Rectal smooth muscle tissue (tissue), 1 donor: ENCODE data around the gene CADPS2.

Source experiments
- H3K27ac ChIP-seq: one replicate; pipeline ENCODE4 v1.7.0; 2013; ENCODE audit warnings: low read depth, low read length, inconsistent platforms
- H3K27me3 ChIP-seq: one replicate; pipeline ENCODE4 v1.7.0; 2013; ENCODE audit warnings: low read length; ENCODE audit not compliant: control insufficient read depth, insufficient read depth
- H3K36me3 ChIP-seq: one replicate; pipeline ENCODE4 v1.7.0; 2013; ENCODE audit warnings: low read length; ENCODE audit not compliant: control insufficient read depth, insufficient read depth
- H3K4me1 ChIP-seq: one replicate; pipeline ENCODE4 v1.7.0; 2013; ENCODE audit warnings: low read length; ENCODE audit not compliant: control insufficient read depth, insufficient read depth
- H3K4me3 ChIP-seq: one replicate; pipeline ENCODE4 v1.7.0; 2013; ENCODE audit warnings: low read length
- H3K9ac ChIP-seq: one replicate; pipeline ENCODE4 v1.7.0; 2013; ENCODE audit warnings: low read length

CADPS2 gene

GRCh38 chr7:122633472-122633871, 252.8 kb downstream of the CADPS2 start:
- H3K27me3 ChIP-seq, result no peaks in the 10 kb centered on the region
- no peak overlapping the region for H3K9ac ChIP-seq
- H3K27ac ChIP-seq, result no peak overlapping the region
- no peak overlapping the region for H3K4me3 ChIP-seq
- H3K36me3 ChIP-seq, result no peaks in the 10 kb centered on the region
- H3K4me1 ChIP-seq, result no peaks in the 10 kb centered on the region

GRCh38 chr7:122632238-122632637, 254.0 kb downstream of the CADPS2 start:
- Histone ChIP-seq H3K27ac (no peak overlapping the region), H3K27me3 (no peaks in the 10 kb centered on the region), H3K4me3 (no peak overlapping the region), H3K9ac (no peak overlapping the region), H3K36me3 (no peaks in the 10 kb centered on the region), H3K4me1 (no peaks in the 10 kb centered on the region)

GRCh38 chr7:122629412-122629953, 256.8 kb downstream of the CADPS2 start:
- no peak overlapping the region for H3K4me3 ChIP-seq
- H3K27me3 ChIP-seq, result no peaks in the 10 kb centered on the region

GRCh38 chr7:122628651-122629411, 257.4 kb downstream of the CADPS2 start:
- H3K4me1 ChIP-seq, result no peaks in the 10 kb centered on the region
- no peaks in the 10 kb centered on the region for H3K27me3 ChIP-seq
- H3K27ac ChIP-seq, result no peak overlapping the region
- no peak overlapping the region for H3K9ac ChIP-seq
- H3K36me3 ChIP-seq, result no peaks in the 10 kb centered on the region
- H3K4me3 ChIP-seq, result no peak overlapping the region

More at GRCh38 chr7:122629412-122629953, 256.8 kb downstream of the CADPS2 start:
- Histone ChIP-seq H3K9ac (no peak overlapping the region), H3K4me1 (no peaks in the 10 kb centered on the region), H3K36me3 (no peaks in the 10 kb centered on the region), H3K27ac (no peak overlapping the region)

- Histone ChIP-seq H3K36me3 (no peaks in the 10 kb centered on the region), H3K4me3 (no peak overlapping the region), H3K4me1 (no peaks in the 10 kb centered on the region), H3K9ac (no peak overlapping the region), H3K27me3 (no peaks in the 10 kb centered on the region), H3K27ac (no peak overlapping the region)
Measured at GRCh38 chr7:122626785-122627184, 259.5 kb downstream of the CADPS2 start.

- H3K36me3 ChIP-seq, result no peaks in the 10 kb centered on the region
- H3K4me3 ChIP-seq, result no peak overlapping the region
- no peak overlapping the region for H3K9ac ChIP-seq
- H3K27ac ChIP-seq, result no peak overlapping the region
- H3K4me1 ChIP-seq, result no peaks in the 10 kb centered on the region
- H3K27me3 ChIP-seq, result no peaks in the 10 kb centered on the region
Measured at GRCh38 chr7:122622682-122623081, 263.6 kb downstream of the CADPS2 start.

GRCh38 chr7:122619664-122620063, 266.6 kb downstream of the CADPS2 start:
- Histone ChIP-seq H3K4me3 (no peak overlapping the region), H3K36me3 (no peaks in the 10 kb centered on the region), H3K4me1 (no peaks in the 10 kb centered on the region), H3K9ac (no peak overlapping the region), H3K27me3 (no peaks in the 10 kb centered on the region), H3K27ac (no peak overlapping the region)

GRCh38 chr7:122618585-122619189, 267.6 kb downstream of the CADPS2 start:
- H3K4me1 ChIP-seq, result no peaks in the 10 kb centered on the region
- no peak overlapping the region for H3K27ac ChIP-seq
- no peak overlapping the region for H3K9ac ChIP-seq
- H3K4me3 ChIP-seq, result no peak overlapping the region
- H3K27me3 ChIP-seq, result no peaks in the 10 kb centered on the region
- H3K36me3 ChIP-seq, result no peaks in the 10 kb centered on the region

GRCh38 chr7:122616951-122617350, 269.3 kb downstream of the CADPS2 start:
- H3K36me3 ChIP-seq, result no peaks in the 10 kb centered on the region

GRCh38 chr7:122605929-122606328, 280.3 kb downstream of the CADPS2 start:
- no peaks in the 10 kb centered on the region for H3K36me3 ChIP-seq
- H3K27ac ChIP-seq, result no peak overlapping the region
- no peak overlapping the region for H3K9ac ChIP-seq
- no peak overlapping the region for H3K4me3 ChIP-seq
- H3K4me1 ChIP-seq, result no peaks in the 10 kb centered on the region
- H3K27me3 ChIP-seq, result no peaks in the 10 kb centered on the region

More at GRCh38 chr7:122616951-122617350, 269.3 kb downstream of the CADPS2 start:
- H3K4me1 ChIP-seq, result no peaks in the 10 kb centered on the region
- H3K9ac ChIP-seq, result no peak overlapping the region
- H3K27me3 ChIP-seq, result no peaks in the 10 kb centered on the region
- no peak overlapping the region for H3K4me3 ChIP-seq
- H3K27ac ChIP-seq, result no peak overlapping the region

GRCh38 chr7:122604251-122604650, 282.0 kb downstream of the CADPS2 start:
- H3K9ac ChIP-seq, result no peak overlapping the region
- H3K4me1 ChIP-seq, result no peaks in the 10 kb centered on the region
- no peaks in the 10 kb centered on the region for H3K36me3 ChIP-seq
- H3K4me3 ChIP-seq, result peak overlapping the region; percentile 7
- no peak overlapping the region for H3K27ac ChIP-seq
- no peaks in the 10 kb centered on the region for H3K27me3 ChIP-seq

GRCh38 chr7:122602800-122603199, 283.5 kb downstream of the CADPS2 start:
- Histone ChIP-seq H3K9ac (no peak overlapping the region), H3K36me3 (no peaks in the 10 kb centered on the region), H3K4me3 (no peak overlapping the region), H3K4me1 (no peaks in the 10 kb centered on the region), H3K27ac (no peak overlapping the region), H3K27me3 (no peaks in the 10 kb centered on the region)
